Measurements from ENCODE around the gene DHRSX. TPM values are rescaled to one million over a fixed set of nuclear protein-coding genes. Genes with fewer than 3 reads are reported as not detected.
"Not testable (repeated sequence)": the region's sequence is repeated elsewhere in the genome, so short reads cannot be mapped to it uniquely, and the experiment has no call there.

Gene DHRSX
- polyA plus RNA-seq, 4 donors = 28.0 to 35.1 (median 28.7) TPM

DNA sequence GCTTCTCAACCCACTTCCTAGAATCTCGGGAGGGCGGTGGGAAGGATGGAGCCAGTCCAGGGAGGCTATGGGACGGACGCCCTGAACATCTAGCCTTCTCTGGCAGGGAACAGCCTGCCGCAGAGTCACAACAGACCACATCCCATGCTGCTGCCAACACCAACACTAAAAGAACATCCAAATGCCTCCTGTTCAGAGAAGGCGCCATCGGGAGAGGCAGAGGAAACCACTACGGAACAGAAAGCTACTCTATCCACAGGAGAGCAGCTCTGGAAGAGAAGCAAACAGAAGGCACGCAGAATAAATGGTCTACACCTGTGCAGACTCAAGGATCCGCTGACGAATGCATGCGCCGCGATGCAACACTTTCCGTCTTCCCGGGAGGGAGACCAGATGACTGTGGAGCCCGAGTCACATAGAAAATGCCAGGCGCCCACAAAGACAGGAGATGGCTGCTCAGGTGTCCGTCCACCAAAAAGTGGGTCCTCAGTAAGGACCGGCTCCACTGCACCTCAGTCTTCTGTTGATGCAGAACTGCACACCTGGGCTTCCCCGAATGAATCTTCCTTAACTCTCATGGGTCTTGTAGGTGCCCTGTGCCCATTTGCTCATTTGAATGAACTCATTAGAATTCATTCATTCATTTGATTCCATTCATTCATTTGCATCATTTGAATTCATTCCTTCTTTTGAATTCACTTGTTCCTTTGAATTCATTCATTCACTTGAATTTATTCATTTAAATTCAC is 217.5 kb downstream of the DHRSX start:
- no peak for DNase-seq (ENCODE audit: low read depth in 4 of 4, low spot score in 2 of 4)

DNA sequence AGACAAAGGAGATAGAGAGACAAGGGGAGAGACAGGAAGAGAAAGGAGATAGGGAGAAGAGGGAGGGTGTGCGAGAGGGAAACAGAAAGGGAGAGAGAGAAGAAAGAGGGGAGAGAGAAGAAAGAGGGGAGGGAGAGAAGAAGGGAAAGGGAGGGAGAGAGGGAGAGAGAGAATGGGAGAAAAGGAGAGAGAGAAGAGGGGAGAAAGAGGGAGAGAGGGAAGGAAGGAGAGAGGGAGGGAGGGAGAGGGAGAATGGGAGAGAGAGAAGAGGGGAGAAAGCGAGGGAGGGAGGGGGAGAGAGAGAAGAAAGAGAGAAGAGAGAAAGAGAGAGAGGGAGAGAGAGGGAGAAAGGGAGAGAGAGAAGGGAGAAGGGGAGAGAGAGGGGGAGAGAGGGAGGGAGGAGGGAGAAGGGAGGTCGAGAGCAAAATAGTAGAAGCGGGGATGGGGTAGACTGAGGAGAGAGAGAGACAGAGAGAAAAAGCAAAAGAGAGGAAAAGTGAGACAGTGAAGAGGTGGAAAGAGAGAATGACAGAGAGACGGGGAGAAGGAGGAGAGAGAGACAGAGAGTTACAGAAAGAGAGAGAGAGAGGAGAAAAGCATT is 218.2 kb downstream of the DHRSX start:
- no peak for DNase-seq (ENCODE audit: low read depth in 4 of 4, low spot score in 2 of 4)

DNA sequence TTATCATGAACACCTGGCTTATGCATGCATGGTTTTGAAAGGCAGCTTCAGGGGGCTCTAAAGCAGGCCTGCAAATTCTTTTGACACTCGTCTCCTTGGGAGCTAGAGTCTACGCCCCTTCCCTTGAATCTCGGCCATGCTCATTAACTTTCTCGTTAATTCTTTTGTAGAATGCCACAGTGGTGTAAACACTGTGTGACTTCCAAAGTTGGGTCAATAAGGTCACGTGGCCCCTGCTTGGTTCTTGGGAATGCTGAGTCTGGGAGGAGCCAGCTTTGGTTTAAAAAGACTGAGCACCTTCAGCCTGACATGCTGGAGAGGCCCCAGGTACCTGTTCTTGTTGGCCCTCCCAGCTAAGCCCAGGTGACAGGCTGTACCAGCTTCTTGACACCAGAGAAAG is 228.4 kb downstream of the DHRSX start:
- DNase-seq (ENCODE audit: low read depth in 4 of 4, low spot score in 2 of 4) = no peak

DNA sequence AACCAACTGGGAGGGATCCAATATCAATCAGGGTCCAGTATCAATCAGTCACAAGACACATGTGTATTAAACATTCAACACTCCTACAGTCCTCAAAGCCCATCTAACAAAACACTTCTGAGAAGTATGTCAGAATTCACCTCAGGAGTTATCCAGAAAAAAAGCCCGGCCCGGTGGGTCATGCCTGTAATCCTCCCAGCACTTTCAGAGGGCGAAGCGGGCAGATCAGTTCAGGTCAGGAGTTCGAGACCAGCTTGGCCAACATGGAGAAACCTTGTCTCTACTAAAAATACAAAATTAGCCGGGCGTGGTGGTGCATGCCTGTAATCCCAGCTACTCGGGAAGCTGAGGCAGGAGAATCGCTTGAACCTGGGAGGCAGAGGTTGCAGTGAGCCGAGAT is 229.2 kb downstream of the DHRSX start:
- DNase-seq (ENCODE audit: low read depth in 4 of 4, low spot score in 2 of 4) = not testable (repeated sequence)

DNA sequence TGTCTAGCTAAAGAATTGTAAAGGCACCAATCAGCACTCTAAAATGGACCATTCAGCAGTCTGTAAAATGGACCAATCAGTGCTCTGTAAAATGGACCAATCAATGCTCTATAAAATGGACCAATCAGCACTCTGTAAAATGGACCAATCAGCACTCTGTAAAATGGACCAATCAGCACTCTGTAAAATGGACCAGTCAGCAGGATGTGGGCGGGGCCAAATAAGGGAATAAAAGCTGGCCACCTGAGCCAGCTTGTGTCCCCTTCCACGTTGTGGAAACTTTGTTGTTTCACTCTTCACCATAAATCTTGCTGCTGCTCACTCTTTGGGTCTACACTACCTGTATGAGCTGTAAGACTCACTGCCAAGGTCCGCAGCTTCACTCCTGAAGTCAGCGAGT is 230.0 kb downstream of the DHRSX start:
- not testable (repeated sequence) for DNase-seq (ENCODE audit: low read depth in 4 of 4, low spot score in 2 of 4)

DNA sequence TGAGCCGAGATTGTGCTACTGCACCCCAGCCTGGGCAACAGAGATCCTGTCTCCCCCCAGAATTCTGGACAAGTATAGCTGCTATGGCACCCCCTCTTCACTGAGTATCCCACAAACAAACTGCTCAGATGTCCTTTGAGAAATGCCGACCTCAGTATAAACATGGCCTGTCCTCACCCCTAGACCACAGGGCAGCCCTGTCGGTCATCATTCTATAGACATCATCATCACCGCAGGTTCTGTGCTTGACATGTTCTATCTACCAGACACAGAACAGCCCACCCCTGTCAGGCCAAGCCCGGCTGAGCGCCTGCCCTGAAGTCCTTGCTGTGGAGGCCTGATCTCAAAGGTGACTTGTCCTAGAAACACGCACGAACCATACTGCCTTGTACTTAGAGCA is 232.9 kb downstream of the DHRSX start:
- DNase-seq (ENCODE audit: low read depth in 4 of 4, low spot score in 2 of 4) = no peak

DNA sequence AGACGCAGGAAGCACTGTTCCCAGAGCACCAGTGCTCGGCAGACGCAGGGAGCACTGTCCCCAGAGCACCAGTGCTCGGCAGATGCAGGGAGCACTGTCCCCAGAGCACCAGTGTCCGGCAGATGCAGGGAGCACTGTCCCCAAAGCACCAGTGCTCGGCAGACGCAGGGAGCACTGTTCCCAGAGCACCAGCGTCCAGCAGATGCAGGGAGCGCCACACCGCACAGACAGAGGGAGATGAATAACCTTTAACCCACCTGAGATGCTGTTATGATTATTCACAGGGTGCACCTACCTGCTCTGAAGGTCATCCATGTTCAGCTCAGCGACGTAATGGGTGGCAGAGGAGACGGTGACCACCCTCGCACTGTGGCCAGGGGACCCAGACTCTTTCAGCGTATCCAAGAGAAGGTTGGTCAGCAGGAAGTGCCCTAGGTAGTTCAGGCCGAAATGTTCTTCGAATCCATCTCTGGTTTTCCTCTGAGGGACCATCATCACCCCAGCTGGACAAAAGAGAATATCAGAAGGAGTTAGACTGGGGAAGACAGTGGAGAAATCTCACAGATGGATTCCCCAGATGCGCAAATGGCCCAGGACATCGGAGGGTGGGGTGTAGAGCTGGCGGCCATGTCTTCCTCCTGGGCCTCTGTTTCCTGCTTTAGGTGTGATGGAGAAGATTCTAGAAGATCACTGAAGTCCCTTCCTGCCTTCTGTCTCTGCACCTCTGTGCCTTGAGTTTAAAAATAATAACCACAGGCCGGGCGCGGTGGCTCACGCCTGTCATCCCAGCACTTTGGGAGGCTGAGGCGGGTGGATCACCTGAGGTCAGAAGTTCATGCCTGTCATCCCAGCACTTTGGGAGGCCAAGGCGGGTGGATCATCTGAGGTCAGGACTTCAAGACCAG is 234.1 kb downstream of the DHRSX start:
- no peak for DNase-seq (ENCODE audit: low read depth in 4 of 4, low spot score in 2 of 4)

DNA sequence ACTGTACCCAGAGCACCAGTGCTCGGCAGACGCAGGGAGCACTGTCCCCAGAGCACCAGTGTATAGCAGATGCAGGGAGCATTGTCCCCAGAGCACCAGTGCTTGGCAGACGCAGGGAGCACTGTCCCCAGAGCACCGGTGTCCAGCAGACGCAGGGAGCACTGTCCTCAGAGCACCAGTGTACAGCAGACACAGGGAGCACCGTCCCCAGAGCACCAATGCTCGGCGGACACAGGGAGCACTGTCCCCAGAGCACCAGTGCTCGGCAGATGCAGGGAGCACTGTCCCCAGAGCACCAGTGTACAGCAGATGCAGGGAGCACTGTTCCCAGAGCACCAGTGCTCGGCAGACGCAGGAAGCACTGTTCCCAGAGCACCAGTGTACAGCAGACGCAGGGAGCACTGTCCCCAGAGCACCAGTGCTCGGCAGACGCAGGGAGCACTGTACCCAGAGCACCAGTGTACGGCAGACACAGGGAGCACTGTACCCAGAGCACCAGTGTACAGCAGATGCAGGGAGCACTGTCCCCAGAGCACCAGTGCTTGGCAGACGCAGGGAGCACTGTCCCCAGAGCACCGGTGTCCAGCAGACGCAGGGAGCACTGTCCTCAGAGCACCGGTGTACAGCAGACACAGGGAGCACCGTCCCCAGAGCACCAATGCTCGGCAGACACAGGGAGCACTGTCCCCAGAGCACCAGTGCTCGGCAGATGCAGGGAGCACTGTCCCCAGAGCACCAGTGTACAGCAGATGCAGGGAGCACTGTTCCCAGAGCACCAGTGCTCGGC is 234.9 kb downstream of the DHRSX start:
- DNase-seq (ENCODE audit: low read depth in 4 of 4, low spot score in 2 of 4) = not testable (repeated sequence)

DNA sequence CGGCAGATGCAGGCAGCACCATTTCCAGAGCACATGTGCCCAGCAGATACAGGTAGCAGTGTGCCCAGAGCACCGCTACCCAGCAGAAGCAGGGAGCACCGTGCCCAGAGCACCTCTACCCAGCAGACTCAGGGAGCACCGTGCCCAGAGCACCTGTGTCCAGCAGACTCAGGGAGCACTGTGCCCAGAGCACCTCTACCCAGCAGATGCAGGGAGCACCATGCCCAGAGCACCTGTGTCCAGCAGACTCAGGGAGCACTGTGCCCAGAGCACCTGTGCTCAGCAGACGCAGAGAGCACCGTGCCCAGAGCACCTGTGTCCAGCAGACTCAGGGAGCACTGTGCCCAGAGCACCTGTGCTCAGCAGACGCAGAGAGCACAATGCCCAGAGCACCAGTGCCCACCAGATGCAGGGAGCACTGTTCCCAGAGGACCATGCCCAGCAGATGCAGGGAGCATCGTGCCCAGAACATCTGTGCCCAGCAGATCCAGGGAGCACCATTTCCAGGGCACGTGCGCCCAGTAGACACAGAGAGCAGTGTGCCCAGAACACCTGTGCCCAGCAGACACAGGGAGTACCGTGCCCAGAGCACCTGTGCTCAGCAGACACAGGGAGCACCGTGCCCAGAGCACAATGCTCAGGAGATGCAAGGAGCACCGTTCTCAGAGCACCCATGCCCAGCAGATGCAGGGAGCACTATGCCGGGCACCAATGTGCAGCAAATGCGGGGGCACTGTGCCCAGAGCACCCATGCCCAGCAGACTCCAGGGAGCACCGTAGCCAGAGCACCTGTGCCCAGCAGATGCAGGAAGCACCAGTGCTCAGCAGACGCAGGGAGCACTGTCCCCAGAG is 236.4 kb downstream of the DHRSX start:
- DNase-seq (ENCODE audit: low read depth in 4 of 4, low spot score in 2 of 4) = no peak

DNA sequence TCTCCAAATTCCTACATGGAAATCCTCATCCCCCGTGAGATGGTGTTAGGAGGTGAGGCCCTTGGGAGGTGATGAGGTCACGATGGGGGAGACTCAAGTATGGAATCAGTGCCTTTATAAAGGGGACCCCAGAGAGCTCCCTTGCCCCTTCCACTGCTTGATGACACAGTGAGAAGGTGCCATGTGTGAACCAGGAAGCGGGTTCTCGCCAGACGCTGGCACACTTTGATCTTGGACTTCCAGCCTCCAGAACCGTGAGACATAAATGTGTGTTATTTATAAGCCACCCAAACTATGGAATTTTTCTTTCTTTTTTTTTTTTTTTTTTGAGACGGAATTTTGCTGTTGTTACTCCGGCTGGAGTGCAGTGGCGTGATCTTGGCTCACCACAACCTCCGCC is 237.6 kb downstream of the DHRSX start:
- no peak for DNase-seq (ENCODE audit: low read depth in 4 of 4, low spot score in 2 of 4)

DNA sequence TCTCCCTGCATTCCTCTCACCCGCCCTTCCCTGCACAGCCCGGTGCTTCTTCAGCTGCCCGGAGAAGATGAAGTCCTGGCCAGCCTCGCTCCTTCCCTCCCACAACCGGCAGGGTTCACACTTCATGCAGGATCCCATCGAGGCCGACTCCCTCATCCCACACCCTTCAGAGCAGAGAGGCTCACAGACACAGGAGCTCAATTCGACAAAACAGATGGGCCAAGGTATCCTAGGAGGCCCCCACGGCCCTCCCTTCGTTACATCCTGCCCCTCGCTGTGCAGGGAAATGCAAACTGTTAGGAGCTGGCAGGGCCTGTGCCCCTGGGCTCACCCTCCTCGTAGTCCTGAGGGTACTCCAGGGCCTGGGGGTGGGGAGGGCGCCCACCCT is 238.1 kb downstream of the DHRSX start:
- no peak for DNase-seq (ENCODE audit: low read depth in 4 of 4, low spot score in 2 of 4)

DNA sequence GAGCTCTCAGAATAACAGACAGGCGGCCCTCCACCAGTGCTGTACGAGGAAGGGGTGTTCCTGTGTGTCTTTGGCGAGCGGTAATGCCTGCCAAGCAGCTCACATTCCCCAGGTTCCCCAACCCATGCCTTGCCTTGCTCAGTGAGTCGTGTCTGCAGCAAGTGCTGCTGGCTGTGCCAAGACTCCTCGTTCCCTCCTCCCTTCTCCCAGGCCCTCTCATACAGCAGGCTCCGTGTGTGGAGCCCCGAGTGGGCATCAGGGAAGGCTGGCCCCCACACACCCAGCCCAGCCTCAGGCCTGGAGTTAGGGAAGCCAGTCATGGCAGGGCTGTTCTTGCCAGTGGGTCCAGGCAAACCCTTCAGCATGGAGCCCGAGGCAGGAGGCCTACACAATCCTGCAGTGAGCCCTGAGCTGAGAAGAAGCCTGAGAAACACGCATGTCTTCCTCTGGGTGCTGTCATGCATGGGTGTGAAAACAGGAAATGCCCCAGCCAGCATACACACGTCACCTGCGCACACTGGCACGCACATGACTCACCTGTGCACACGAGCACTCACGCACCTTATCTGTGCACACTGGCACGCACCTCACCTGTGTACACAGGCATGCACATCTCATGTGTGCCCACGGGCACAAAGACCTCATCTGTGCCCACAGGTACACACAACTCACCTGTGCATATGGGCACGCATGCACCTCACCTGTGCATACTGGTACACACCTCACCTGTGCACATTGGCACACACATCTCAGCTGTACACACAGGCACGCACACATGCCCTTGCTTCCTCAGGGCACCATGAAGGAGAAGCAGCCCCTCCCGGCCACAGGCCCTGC is 238.7 kb downstream of the DHRSX start:
- peak in 2 of 4 donors; percentile 46 to 61 for DNase-seq (ENCODE audit: low read depth in 4 of 4, low spot score in 2 of 4)

DNA sequence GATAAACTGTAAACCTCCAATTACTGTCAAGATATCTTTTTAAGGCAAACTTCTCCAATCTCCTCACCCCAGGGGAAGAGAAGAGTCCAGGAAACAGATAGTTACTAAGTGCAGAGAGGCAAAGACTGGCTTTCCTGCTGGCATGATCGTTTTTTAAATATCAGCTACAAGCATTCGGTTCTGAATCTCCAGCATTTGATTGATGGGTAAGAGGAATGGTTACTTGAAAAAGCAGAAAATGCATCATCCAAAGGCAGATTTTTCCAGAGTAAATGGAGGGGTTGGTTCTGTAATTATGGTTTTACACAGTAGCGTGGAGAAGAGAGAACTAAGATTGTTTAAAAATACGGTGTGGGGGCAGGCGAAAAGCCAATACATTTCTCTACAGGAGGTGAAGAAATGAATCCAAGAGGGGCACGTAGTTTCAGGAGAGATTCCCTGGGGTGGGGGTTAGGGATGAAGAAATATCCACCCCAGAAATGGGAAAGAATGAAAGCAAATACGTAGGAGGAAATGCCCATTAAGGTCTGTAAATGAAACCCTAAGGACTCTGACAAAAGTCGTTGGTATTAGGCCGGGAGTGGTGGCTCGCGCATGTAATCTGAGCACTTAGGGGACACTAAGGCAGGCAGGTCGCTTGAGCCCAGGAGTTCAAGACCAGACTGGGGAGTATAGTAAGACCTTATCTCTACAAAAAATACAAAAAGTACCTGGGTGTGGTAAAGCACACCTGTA is 248.3 kb downstream of the DHRSX start:
- DNase-seq (ENCODE audit: low read depth in 4 of 4, low spot score in 2 of 4) = no peak

DNA sequence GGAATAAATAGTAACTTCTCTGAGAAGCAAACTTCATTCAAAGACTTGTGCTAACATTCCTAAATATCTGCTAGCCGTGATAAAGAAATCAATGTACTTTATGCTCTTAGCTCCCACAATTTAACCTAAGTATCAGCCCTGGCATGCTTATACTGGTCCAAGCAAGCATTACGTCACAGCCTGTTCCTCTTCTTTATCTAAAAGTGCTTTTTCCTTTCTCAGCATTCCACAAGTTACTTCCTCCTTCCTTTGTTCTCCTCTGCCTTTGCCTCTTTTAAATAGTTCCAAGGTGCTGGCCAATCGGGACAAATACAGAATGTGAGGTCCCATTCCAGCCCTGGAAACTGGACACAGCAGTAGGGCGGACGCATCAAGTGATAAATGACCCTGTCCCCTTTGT is 249.6 kb downstream of the DHRSX start:
- DNase-seq (ENCODE audit: low read depth in 4 of 4, low spot score in 2 of 4) = no peak

DNA sequence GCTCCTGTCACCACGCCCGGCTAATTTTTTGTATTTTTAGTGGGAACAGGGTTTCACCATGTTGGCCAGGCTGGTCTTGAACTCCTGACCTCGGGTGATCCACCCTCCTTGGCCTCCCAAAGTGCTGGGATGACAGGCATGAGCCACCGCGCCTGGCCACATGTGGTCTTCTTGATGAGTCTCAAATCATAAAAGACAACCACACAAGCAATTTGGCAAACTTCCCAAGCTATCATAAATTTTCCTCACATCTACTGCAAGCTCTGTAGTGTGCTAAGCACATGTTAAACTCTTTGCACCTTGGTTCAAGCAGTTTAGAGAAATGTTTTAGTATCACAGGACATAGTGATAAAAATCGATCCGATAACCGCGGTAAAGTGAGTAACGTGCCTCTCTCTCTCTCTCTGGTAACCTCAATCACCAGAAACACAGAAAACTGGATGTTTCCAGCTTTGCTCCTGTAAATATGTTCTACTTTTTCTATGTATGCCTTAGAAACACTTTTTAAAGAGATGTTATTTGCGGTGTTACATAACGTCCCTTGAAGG is 256.8 kb downstream of the DHRSX start:
- no peak for DNase-seq (ENCODE audit: low read depth in 4 of 4, low spot score in 2 of 4)

DNA sequence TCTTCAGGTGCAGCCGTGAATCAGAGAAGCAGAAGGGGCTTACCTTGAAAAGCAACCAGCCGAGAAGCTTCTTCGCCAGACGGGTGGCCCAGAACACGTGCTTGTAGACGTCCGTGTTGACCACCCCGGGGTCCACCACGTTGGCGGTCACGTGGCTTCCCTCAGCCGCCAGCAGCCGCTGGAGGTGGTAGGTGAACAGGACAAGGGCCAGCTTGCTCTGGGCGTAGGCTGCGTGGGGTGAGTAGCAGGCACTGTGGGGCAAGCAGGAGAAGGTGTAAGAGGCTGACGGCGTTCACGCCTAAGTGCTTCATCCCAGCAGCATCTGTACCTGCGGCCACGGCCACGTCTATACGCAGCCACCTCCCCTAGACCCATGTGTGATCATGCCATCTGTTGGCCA is 257.8 kb downstream of the DHRSX start:
- no peak for DNase-seq (ENCODE audit: low read depth in 4 of 4, low spot score in 2 of 4)

DNA sequence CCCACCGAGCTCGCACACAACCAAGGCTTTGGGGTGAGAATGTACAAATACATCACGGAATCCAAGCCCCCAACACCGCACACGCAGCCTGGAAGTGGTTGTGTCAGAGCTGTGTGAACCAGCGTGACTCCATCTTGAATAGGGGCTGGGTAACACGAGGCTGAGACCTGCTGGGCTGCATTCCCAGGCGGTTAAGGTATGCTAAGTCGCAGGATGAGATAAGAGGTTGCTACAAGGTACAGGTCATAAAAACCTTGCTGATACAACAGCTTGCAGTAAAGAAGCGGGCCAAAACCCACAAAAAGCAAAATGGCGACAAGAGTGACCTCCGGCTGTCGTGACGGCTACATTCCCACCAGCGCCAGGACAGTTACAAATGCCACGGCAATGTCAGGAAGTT is 258.4 kb downstream of the DHRSX start:
- no peak for DNase-seq (ENCODE audit: low read depth in 4 of 4, low spot score in 2 of 4)

DNA sequence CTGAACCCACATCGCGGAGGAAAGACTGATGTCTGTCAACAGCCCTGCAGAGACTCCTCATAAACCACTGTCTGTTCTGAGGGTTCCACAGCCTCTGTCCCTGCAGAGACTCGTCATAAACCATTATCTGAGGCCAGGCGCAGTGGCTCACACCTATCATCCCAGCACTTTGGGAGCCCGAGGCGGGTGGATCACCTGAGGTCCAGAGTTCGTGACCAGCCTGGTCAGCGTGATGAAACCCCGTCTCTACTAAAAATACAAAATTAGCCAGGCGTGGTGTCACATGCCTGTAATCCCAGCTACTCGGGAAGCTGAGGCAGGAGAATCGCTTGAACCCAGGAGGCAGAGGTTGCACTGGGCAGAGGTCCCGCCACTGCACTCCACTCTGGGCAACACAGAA is 259.3 kb downstream of the DHRSX start:
- not testable (repeated sequence) for DNase-seq (ENCODE audit: low read depth in 4 of 4, low spot score in 2 of 4)

All from left renal cortex interstitium (tissue), 4 donors.